H9 (cell line): Measurements from ENCODE around the gene GNA12. TPM values are rescaled to one million over a fixed set of nuclear protein-coding genes. Genes with fewer than 3 reads are reported as not detected.

Experiments
- DNase-seq: peaks from one replicate; pipeline ENCODE4 v3.0.0-alpha.2; 2017
- H2AFZ ChIP-seq: one replicate; pipeline ENCODE4 v1.6.1; 2013; ENCODE audit warnings: mild to moderate bottlenecking, low read length, control low read depth, moderate library complexity
- H2AK5ac ChIP-seq: 2 replicates; pipeline ENCODE4 v1.6.1; 2013; ENCODE audit warnings: low read length, control low read depth, mixed read lengths; ENCODE audit not compliant: insufficient read length
- H2BK120ac ChIP-seq: one replicate; pipeline ENCODE4 v1.6.1; 2013; ENCODE audit warnings: low read depth, mild to moderate bottlenecking, low read length, control low read depth, inconsistent platforms; ENCODE audit not compliant: poor library complexity, severe bottlenecking
- H2BK12ac ChIP-seq: 2 replicates; pipeline ENCODE4 v1.6.1; 2013; ENCODE audit warnings: low read length, control low read depth, mixed read lengths, low read depth; ENCODE audit not compliant: insufficient read length
- H2BK15ac ChIP-seq: 2 replicates; pipeline ENCODE4 v1.6.1; 2013; ENCODE audit warnings: low read depth, low read length, control low read depth
- H2BK20ac ChIP-seq: one replicate; pipeline ENCODE4 v1.6.1; 2013; ENCODE audit warnings: low read depth, mild to moderate bottlenecking, low read length, control low read depth, inconsistent platforms; ENCODE audit not compliant: poor library complexity, severe bottlenecking
- H2BK5ac ChIP-seq: 2 replicates; pipeline ENCODE4 v1.6.1; 2013; ENCODE audit warnings: low read length, control low read depth, mixed read lengths; ENCODE audit not compliant: insufficient read length
- H3K14ac ChIP-seq: 2 replicates; pipeline ENCODE4 v1.6.1; 2013; ENCODE audit warnings: low read length, control low read depth; ENCODE audit not compliant: insufficient read depth
- H3K18ac ChIP-seq: 2 replicates; pipeline ENCODE4 v1.6.1; 2013; ENCODE audit warnings: low read depth, mild to moderate bottlenecking, mixed read lengths, low read length, control low read depth; ENCODE audit not compliant: insufficient read length
- H3K23ac ChIP-seq: 2 replicates; pipeline ENCODE4 v1.6.1; 2013; ENCODE audit warnings: low read length, control low read depth, mixed read lengths, low read depth; ENCODE audit not compliant: insufficient read length
- H3K23me2 ChIP-seq: 2 replicates; pipeline ENCODE4 v1.6.1; 2013; ENCODE audit warnings: low read depth, mild to moderate bottlenecking, mixed read lengths, low read length, control low read depth; ENCODE audit not compliant: insufficient read length, poor library complexity, severe bottlenecking
- H3K27ac ChIP-seq: 2 replicates; pipeline ENCODE4 v1.5.1; 2013; ENCODE audit warnings: low read length, control low read depth, mixed read lengths, low read depth; ENCODE audit not compliant: insufficient read length
- H3K27me3 ChIP-seq: 2 replicates; pipeline ENCODE4 v1.6.1; 2013; ENCODE audit warnings: low read length, control low read depth, inconsistent platforms; ENCODE audit not compliant: insufficient read depth
- H3K4ac ChIP-seq: 2 replicates; pipeline ENCODE4 v1.6.1; 2013; ENCODE audit warnings: low read depth, mild to moderate bottlenecking, control low read depth, inconsistent platforms, low read length, moderate library complexity
- H3K4me1 ChIP-seq: 2 replicates; pipeline ENCODE4 v1.6.1; 2013; ENCODE audit warnings: low read length, control low read depth, inconsistent platforms; ENCODE audit not compliant: insufficient read depth
- H3K4me2 ChIP-seq: 2 replicates; pipeline ENCODE4 v1.6.1; 2013; ENCODE audit warnings: low read length, control low read depth, mixed read lengths; ENCODE audit not compliant: insufficient read length, insufficient read depth
- H3K56ac ChIP-seq: 2 replicates; pipeline ENCODE4 v1.6.1; 2013; ENCODE audit warnings: low read depth, mild to moderate bottlenecking, mixed read lengths, low read length, control low read depth; ENCODE audit not compliant: insufficient read length
- H3K79me1 ChIP-seq: 2 replicates; pipeline ENCODE4 v1.6.1; 2013; ENCODE audit warnings: low read depth, mild to moderate bottlenecking, moderate library complexity, low read length, control low read depth, inconsistent platforms; ENCODE audit not compliant: insufficient read depth, poor library complexity, severe bottlenecking
- H3K79me2 ChIP-seq: 2 replicates; pipeline ENCODE4 v1.6.1; 2013; ENCODE audit warnings: low read length, control low read depth, inconsistent platforms; ENCODE audit not compliant: insufficient read depth
- H3K9ac ChIP-seq: 2 replicates; pipeline ENCODE4 v1.6.1; 2013; ENCODE audit warnings: low read length, control low read depth, mixed read lengths; ENCODE audit not compliant: insufficient read length; ENCODE audit errors: extremely low read depth
- H3K9me3 ChIP-seq: one replicate; pipeline ENCODE4 v1.6.1; 2013; ENCODE audit warnings: low read depth, low read length, inconsistent platforms; ENCODE audit not compliant: control insufficient read depth
- H3T11ph ChIP-seq: one replicate; pipeline ENCODE4 v1.6.1; 2013; ENCODE audit warnings: mild to moderate bottlenecking, low read length, control low read depth, inconsistent platforms
- H4K20me1 ChIP-seq: one replicate; pipeline ENCODE4 v1.6.1; 2013; ENCODE audit not compliant: control insufficient read depth, insufficient read length, insufficient read depth
- H4K5ac ChIP-seq: 2 replicates; pipeline ENCODE4 v1.6.1; 2013; ENCODE audit warnings: low read depth, mild to moderate bottlenecking, mixed read lengths, low read length, control low read depth; ENCODE audit not compliant: insufficient read length
- H4K8ac ChIP-seq: replicated peaks from 2 replicates; pipeline ENCODE4 v1.6.1; 2013; ENCODE audit warnings: low read length, control low read depth, mixed read lengths, low read depth; ENCODE audit not compliant: insufficient read length
- H4K91ac ChIP-seq: 2 replicates; pipeline ENCODE4 v1.6.1; 2013; ENCODE audit warnings: low read depth, mild to moderate bottlenecking, moderate library complexity, mixed read lengths, low read length, control low read depth; ENCODE audit not compliant: insufficient read length
- H3K27ac Mint-ChIP-seq, 3 experiments: 2 replicates in 2 of 3; 3 replicates in 1 of 3; pipeline ENCODE4 v1.8.0; 2020 to 2021; ENCODE audit warnings: mixed read lengths in 3 of 3, mild to moderate bottlenecking in 1 of 3, moderate library complexity in 1 of 3
- H3K27me3 Mint-ChIP-seq: 2 replicates; pipeline ENCODE4 v1.8.0; 2021; ENCODE audit warnings: low read depth, mild to moderate bottlenecking, moderate library complexity, mixed read lengths
- H3K36me3 Mint-ChIP-seq, 3 experiments: 2 replicates in 2 of 3; 3 replicates in 1 of 3; pipeline ENCODE4 v1.8.0; 2020 to 2021; ENCODE audit warnings: low read depth in 3 of 3, mixed read lengths in 3 of 3; ENCODE audit not compliant: insufficient read depth in 1 of 3
- H3K4me1 Mint-ChIP-seq, 2 experiments: 2 replicates each; pipeline ENCODE4 v1.8.0; 2020; ENCODE audit warnings: mixed read lengths in 2 of 2
- H3K4me3 Mint-ChIP-seq, 2 experiments: 2 replicates in 1 of 2; 3 replicates in 1 of 2; pipeline ENCODE4 v1.8.0; 2020 to 2021; ENCODE audit warnings: mild to moderate bottlenecking in 2 of 2, mixed read lengths in 2 of 2, moderate library complexity in 1 of 2
- H3K9me3 Mint-ChIP-seq, 2 experiments: 2 replicates in 1 of 2; 3 replicates in 1 of 2; pipeline ENCODE4 v1.8.0; 2020; ENCODE audit warnings: mild to moderate bottlenecking in 2 of 2, mixed read lengths in 2 of 2, moderate library complexity in 1 of 2
- WGBS: extraction: QIAGEN DNeasy Blood & Tissue Kit; methylation state at CpG from one replicate; pipeline ENCODE4 v1.1.7; 2013; ENCODE audit warnings: missing lambda C conversion rate, low lambda C conversion rate, mixed read lengths; ENCODE audit not compliant: insufficient read length; ENCODE audit errors: extremely low coverage; 5-methylcytosine and 5-hydroxymethylcytosine counted together
- total RNA-seq: library from RNA; stranded (reverse); gene quantifications from 2 replicates; pipeline ENCODE4 v1.2.1, GENCODE V29; 2021
- TF ChIP-seq, protein P1 (sequence below): fragments of 200-600 bp; sonication (generic); conservative IDR thresholded peaks from 3 replicates; pipeline ENCODE4 v1.8.0; 2021; ENCODE audit warnings: antibody characterized with exemption, mild to moderate bottlenecking

Gene GNA12
- total RNA-seq, 1 experiment from 2014 or later, result 60.2 TPM

DNA sequence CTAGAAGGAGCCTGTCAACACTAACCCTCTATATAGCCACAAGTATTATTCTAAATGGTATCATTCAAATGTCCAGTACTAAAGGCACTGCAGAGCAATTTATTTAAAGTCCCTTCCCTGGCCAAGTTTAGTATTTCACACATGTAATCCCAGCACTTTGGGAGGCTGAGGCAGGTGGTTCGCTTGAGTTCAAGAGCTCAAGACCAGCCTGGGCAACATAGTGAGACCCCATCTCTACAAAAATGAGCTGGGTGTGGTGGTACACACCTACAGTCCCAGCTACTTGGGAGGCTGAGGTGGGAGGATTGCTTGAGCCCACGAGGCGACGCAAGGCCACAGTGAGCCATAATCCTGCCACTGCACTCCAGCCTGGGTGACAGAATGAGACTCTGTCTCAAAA lies 3.6 kb downstream of the GNA12 start:
- TF ChIP-seq, protein P1, sequence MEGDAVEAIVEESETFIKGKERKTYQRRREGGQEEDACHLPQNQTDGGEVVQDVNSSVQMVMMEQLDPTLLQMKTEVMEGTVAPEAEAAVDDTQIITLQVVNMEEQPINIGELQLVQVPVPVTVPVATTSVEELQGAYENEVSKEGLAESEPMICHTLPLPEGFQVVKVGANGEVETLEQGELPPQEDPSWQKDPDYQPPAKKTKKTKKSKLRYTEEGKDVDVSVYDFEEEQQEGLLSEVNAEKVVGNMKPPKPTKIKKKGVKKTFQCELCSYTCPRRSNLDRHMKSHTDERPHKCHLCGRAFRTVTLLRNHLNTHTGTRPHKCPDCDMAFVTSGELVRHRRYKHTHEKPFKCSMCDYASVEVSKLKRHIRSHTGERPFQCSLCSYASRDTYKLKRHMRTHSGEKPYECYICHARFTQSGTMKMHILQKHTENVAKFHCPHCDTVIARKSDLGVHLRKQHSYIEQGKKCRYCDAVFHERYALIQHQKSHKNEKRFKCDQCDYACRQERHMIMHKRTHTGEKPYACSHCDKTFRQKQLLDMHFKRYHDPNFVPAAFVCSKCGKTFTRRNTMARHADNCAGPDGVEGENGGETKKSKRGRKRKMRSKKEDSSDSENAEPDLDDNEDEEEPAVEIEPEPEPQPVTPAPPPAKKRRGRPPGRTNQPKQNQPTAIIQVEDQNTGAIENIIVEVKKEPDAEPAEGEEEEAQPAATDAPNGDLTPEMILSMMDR, result no peak
- Mint-ChIP-seq H3K27me3 (no peaks in the 10 kb centered on the region), H3K9me3 (no peaks in the 10 kb centered on the region; a peak in 1 of 5 replicates), H3K4me1 (peaks cover 37 to 42% of the 10 kb centered on the region in 2 experiments), H3K36me3 (peaks cover 24 to 59% (median 52%) of the 10 kb centered on the region in 3 experiments), H3K4me3 (no peak overlapping the region; a peak in 1 of 5 replicates), H3K27ac (no peak overlapping the region)
- Histone ChIP-seq H2AK5ac (no peak overlapping the region), H3K23ac (no peak overlapping the region), H4K8ac (no peak overlapping the region), H3K18ac (no peak overlapping the region), H4K91ac (no peak overlapping the region), H2BK20ac (no peak overlapping the region), H3K79me1 (peaks cover 16% of the 10 kb centered on the region), H4K5ac (no peak overlapping the region), H3K9ac (no peak overlapping the region), H3K56ac (no peak overlapping the region), H3K27me3 (no peaks in the 10 kb centered on the region), H3K27ac (no peak overlapping the region), H3T11ph (no peak overlapping the region), H3K79me2 (peaks cover 49% of the 10 kb centered on the region), H3K4ac (no peak overlapping the region), H3K23me2 (no peaks in the 10 kb centered on the region), H3K4me1 (peaks cover 5% of the 10 kb centered on the region; the same call in 1 of the 2 replicates), H3K9me3 (no peaks in the 10 kb centered on the region), H4K20me1 (no peaks in the 10 kb centered on the region), H3K4me2 (no peak overlapping the region), H2AFZ (no peak overlapping the region), H2BK120ac (no peak overlapping the region), H3K14ac (no peak overlapping the region), H2BK15ac (no peak overlapping the region), H2BK12ac (no peak overlapping the region), H2BK5ac (no peak overlapping the region)
- WGBS, result no CpG with 5 or more reads among the region's 4 CpGs
- DNase-seq, result no peak
